OCI-LY7 (cell line): ENCODE data around the gene DPYD.

Experiments
- EZH2phosphoT487 ChIP-seq: fragments of 200-600 bp; sonication (generic); IDR thresholded peaks from 2 replicates; pipeline ENCODE4 v1.6.1; 2018; ENCODE audit warnings: low read depth, borderline replicate concordance, mild to moderate bottlenecking, mixed run types, antibody characterized with exemption, low read length, moderate library complexity, mixed read lengths
- TF ChIP-seq, protein P1 (sequence below): fragments of 200-600 bp; sonication (generic); conservative IDR thresholded peaks from 2 replicates; pipeline ENCODE4 v1.5.1; 2014; ENCODE audit warnings: mild to moderate bottlenecking, antibody characterized with exemption, low read length, moderate library complexity, mixed read lengths

DNA sequence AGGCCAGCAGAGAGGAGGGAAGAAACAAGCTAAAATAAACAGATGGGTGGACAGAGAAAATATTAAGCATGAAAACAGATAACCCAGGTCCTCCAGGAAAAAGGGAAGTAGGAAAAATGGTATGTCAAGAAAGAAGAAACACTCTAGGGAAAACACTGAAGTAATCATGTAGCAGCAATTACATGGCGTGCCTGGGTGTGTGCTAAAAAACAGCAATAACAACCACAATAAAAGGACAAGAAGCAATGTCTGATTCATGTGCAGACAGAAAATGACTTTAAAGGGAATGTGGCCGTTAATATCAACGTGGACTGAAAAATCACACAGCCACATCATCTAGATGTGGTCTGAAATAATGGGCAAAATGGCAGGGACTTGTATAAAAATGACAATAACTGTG lies 829.6 kb downstream of the DPYD start:
- TF ChIP-seq, protein P1, sequence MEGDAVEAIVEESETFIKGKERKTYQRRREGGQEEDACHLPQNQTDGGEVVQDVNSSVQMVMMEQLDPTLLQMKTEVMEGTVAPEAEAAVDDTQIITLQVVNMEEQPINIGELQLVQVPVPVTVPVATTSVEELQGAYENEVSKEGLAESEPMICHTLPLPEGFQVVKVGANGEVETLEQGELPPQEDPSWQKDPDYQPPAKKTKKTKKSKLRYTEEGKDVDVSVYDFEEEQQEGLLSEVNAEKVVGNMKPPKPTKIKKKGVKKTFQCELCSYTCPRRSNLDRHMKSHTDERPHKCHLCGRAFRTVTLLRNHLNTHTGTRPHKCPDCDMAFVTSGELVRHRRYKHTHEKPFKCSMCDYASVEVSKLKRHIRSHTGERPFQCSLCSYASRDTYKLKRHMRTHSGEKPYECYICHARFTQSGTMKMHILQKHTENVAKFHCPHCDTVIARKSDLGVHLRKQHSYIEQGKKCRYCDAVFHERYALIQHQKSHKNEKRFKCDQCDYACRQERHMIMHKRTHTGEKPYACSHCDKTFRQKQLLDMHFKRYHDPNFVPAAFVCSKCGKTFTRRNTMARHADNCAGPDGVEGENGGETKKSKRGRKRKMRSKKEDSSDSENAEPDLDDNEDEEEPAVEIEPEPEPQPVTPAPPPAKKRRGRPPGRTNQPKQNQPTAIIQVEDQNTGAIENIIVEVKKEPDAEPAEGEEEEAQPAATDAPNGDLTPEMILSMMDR = no peak
- no peak for TF ChIP-seq EZH2phosphoT487
